Osteoblast (primary cell): ENCODE data around the gene KRT86. TPM values are rescaled to one million over a fixed set of nuclear protein-coding genes. Genes with fewer than 3 reads are reported as not detected.
"Not testable (repeated sequence)": the region's sequence is repeated elsewhere in the genome, so short reads cannot be mapped to it uniquely, and the experiment has no call there.

ENCODE experiments used
- DNase-seq: peaks from one replicate; pipeline ENCODE4 v3.0.0; 2011; ENCODE audit warnings: low spot score, mixed read lengths; ENCODE audit not compliant: insufficient read length; ENCODE audit errors: missing footprints
- H2AFZ ChIP-seq: 2 replicates; pipeline ENCODE4 v1.6.0; 2011; ENCODE audit warnings: mild to moderate bottlenecking, low read length
- H3K27ac ChIP-seq: 2 replicates; pipeline ENCODE4 v1.5.1; 2011; ENCODE audit warnings: mild to moderate bottlenecking, low read depth, low read length, moderate library complexity
- H3K27me3 ChIP-seq: 2 replicates; pipeline ENCODE4 v1.6.0; 2012; ENCODE audit warnings: mild to moderate bottlenecking, control low read depth, inconsistent platforms, low read length, moderate library complexity; ENCODE audit not compliant: insufficient read depth
- H3K36me3 ChIP-seq: 2 replicates; pipeline ENCODE4 v1.5.1; 2011; ENCODE audit warnings: mild to moderate bottlenecking, low read length, control low read depth, moderate library complexity; ENCODE audit not compliant: insufficient read depth
- H3K4me1 ChIP-seq: 2 replicates; pipeline ENCODE4 v1.5.1; 2011; ENCODE audit warnings: mild to moderate bottlenecking, low read length, control low read depth, moderate library complexity; ENCODE audit not compliant: insufficient read depth
- H3K4me2 ChIP-seq: 2 replicates; pipeline ENCODE4 v1.6.0; 2011; ENCODE audit warnings: mild to moderate bottlenecking, low read length; ENCODE audit not compliant: insufficient read depth
- H3K4me3 ChIP-seq: fragments of 200-600 bp; sonication (generic); 3 replicates; pipeline ENCODE4 v1.5.1; 2012; ENCODE audit warnings: mild to moderate bottlenecking, low read length, inconsistent platforms; ENCODE audit not compliant: insufficient read depth
- H3K79me2 ChIP-seq: 2 replicates; pipeline ENCODE4 v1.6.0; 2012; ENCODE audit warnings: mild to moderate bottlenecking, low read length, control low read depth, inconsistent platforms; ENCODE audit not compliant: insufficient read depth
- H3K9me3 ChIP-seq: 2 replicates; pipeline ENCODE4 v1.5.1; 2011; ENCODE audit warnings: low read depth, low read length, control low read depth
- H4K20me1 ChIP-seq: 2 replicates; pipeline ENCODE4 v1.6.0; 2012; ENCODE audit warnings: mild to moderate bottlenecking, low read length, control low read depth; ENCODE audit not compliant: insufficient read depth
- CTCF ChIP-seq: IDR thresholded peaks from 2 replicates; pipeline ENCODE4 v1.5.1; 2011; ENCODE audit warnings: mild to moderate bottlenecking, low read depth, low read length, moderate library complexity; ENCODE audit errors: extremely low read depth
- total RNA-seq: library from RNA; depleted of rRNA; stranded (reverse); fragments of >200 nt; gene quantifications from 2 replicates; pipeline ENCODE4 v1.2.3, GENCODE V29; 2012

Gene KRT86
- total RNA-seq, 1 donor, result 0.36 TPM

- no peaks in the 10 kb centered on the region for H3K9me3 ChIP-seq
- H3K36me3 ChIP-seq, result no peaks in the 10 kb centered on the region
- DNase-seq, result no peak
- H3K4me3 ChIP-seq, result no peak overlapping the region
- no peak overlapping the region for H3K27ac ChIP-seq
- no peak for TF ChIP-seq CTCF
- peaks cover 12% of the 10 kb centered on the region for H3K27me3 ChIP-seq
- no peak overlapping the region for H2AFZ ChIP-seq
- H4K20me1 ChIP-seq, result no peaks in the 10 kb centered on the region
- no peak overlapping the region for H3K4me2 ChIP-seq
- no peaks in the 10 kb centered on the region for H3K4me1 ChIP-seq
- H3K79me2 ChIP-seq, result no peaks in the 10 kb centered on the region
These were observed 22.2 kb downstream of the KRT86 start for GRCh38 chr12:52296572-52297215.

- H3K36me3 ChIP-seq, result no peaks in the 10 kb centered on the region
- H3K27me3 ChIP-seq, result peaks cover 12% of the 10 kb centered on the region
- no peak for TF ChIP-seq CTCF
- no peak overlapping the region for H3K4me2 ChIP-seq
- H3K27ac ChIP-seq, result no peak overlapping the region
- no peak overlapping the region for H2AFZ ChIP-seq
- H3K4me1 ChIP-seq, result no peaks in the 10 kb centered on the region
- H4K20me1 ChIP-seq, result no peaks in the 10 kb centered on the region
- H3K9me3 ChIP-seq, result no peaks in the 10 kb centered on the region
- H3K4me3 ChIP-seq, result no peak overlapping the region
- DNase-seq, result no peak
- no peaks in the 10 kb centered on the region for H3K79me2 ChIP-seq
These were observed 24.3 kb downstream of the KRT86 start for GRCh38 chr12:52298677-52299190.

GRCh38 chr12:52300796-52301691, 26.6 kb downstream of the KRT86 start:
- no peaks in the 10 kb centered on the region for H3K79me2 ChIP-seq
- no peak overlapping the region for H3K4me3 ChIP-seq
- H3K9me3 ChIP-seq, result no peaks in the 10 kb centered on the region
- no peaks in the 10 kb centered on the region for H4K20me1 ChIP-seq
- H3K27me3 ChIP-seq, result peaks cover 12% of the 10 kb centered on the region
- no peak overlapping the region for H3K27ac ChIP-seq
- H3K36me3 ChIP-seq, result no peaks in the 10 kb centered on the region
- DNase-seq, result no peak
- no peaks in the 10 kb centered on the region for H3K4me1 ChIP-seq
- H2AFZ ChIP-seq, result no peak overlapping the region
- TF ChIP-seq CTCF, result no peak
- H3K4me2 ChIP-seq, result no peak overlapping the region

GRCh38 chr12:52301721-52302120, 27.3 kb downstream of the KRT86 start:
- not testable (repeated sequence) for H3K27ac ChIP-seq, H3K36me3 ChIP-seq, H2AFZ ChIP-seq, H3K79me2 ChIP-seq, DNase-seq, H3K4me3 ChIP-seq, H3K4me1 ChIP-seq, H4K20me1 ChIP-seq, H3K9me3 ChIP-seq, H3K4me2 ChIP-seq
- H3K27me3 ChIP-seq, result peaks cover 12% of the 10 kb centered on the region

GRCh38 chr12:52302242-52302914, 27.9 kb downstream of the KRT86 start:
- peaks cover 13% of the 10 kb centered on the region for H3K27me3 ChIP-seq
- not testable (repeated sequence) for H3K79me2 ChIP-seq, DNase-seq, H3K4me1 ChIP-seq, H3K27ac ChIP-seq, H4K20me1 ChIP-seq, H3K4me2 ChIP-seq, H2AFZ ChIP-seq, H3K36me3 ChIP-seq, H3K9me3 ChIP-seq, H3K4me3 ChIP-seq

GRCh38 chr12:52304941-52305411, 30.5 kb downstream of the KRT86 start:
- DNase-seq, H3K27me3 ChIP-seq, H4K20me1 ChIP-seq, H3K27ac ChIP-seq, H3K4me3 ChIP-seq, H3K9me3 ChIP-seq, H3K36me3 ChIP-seq, H3K4me2 ChIP-seq, H3K4me1 ChIP-seq, H2AFZ ChIP-seq, H3K79me2 ChIP-seq: not testable (repeated sequence)
